HEK293 (cell line): Measurements from ENCODE around the gene ASL.

Experiments used
- CTCF ChIP-seq: fragments of 450-650 bp; formaldehyde crosslinking; IDR thresholded peaks from 2 replicates; pipeline ENCODE4 v1.5.1; 2016; ENCODE audit warnings: missing biosample characterization, missing genetic modification characterization
- PBX3 ChIP-seq: sonication (generic); formaldehyde crosslinking; IDR thresholded peaks from 2 replicates; pipeline ENCODE4 v1.8.1; 2022; ENCODE audit warnings: mild to moderate bottlenecking, moderate library complexity, missing genetic modification reagents
- SETDB1 ChIP-seq: IDR thresholded peaks from one replicate; pipeline ENCODE4 v1.6.1; 2017; ENCODE audit warnings: mild to moderate bottlenecking, low read length, moderate library complexity, mixed read lengths; ENCODE audit not compliant: insufficient read length
- YY1 ChIP-seq: fragments of 450-650 bp; formaldehyde crosslinking; IDR thresholded peaks from 2 replicates; pipeline ENCODE4 v1.5.1; 2018; ENCODE audit warnings: missing biosample characterization, missing genetic modification characterization
- ZBTB11 ChIP-seq: fragments of 450-650 bp; formaldehyde crosslinking; conservative IDR thresholded peaks from 2 replicates; pipeline ENCODE4 v1.5.1; 2016; ENCODE audit warnings: low read depth, missing biosample characterization, missing genetic modification characterization
- ZBTB7A ChIP-seq: fragments of 450-650 bp; formaldehyde crosslinking; IDR thresholded peaks from 2 replicates; pipeline ENCODE4 v1.5.1; 2016; ENCODE audit warnings: low read depth, missing biosample characterization, missing genetic modification characterization
- ZNF174 ChIP-seq: fragments of 450-650 bp; formaldehyde crosslinking; IDR thresholded peaks from 2 replicates; pipeline ENCODE4 v1.5.0; 2017; ENCODE audit warnings: missing biosample characterization, mild to moderate bottlenecking, missing genetic modification characterization
- ZNF18 ChIP-seq: fragments of 450-650 bp; formaldehyde crosslinking; IDR thresholded peaks from 2 replicates; pipeline ENCODE4 v1.5.1; 2016; ENCODE audit warnings: missing biosample characterization, missing genetic modification characterization
- ZNF274 ChIP-seq, 2 experiments: fragments of 200-500 bp in 1 of 2; fragments of 450-650 bp in 1 of 2; sonication (Bioruptor generic) in 1 of 2; formaldehyde crosslinking in 1 of 2; IDR thresholded peaks; 2 replicates each; pipeline versions ENCODE4 v1.5.1 to v1.6.1; 2014 to 2016; ENCODE audit warnings: borderline replicate concordance in 1 of 2, inconsistent platforms in 1 of 2, low read length in 1 of 2, missing biosample characterization in 1 of 2, missing genetic modification characterization in 1 of 2
- ZNF501 ChIP-seq: fragments of 450-650 bp; formaldehyde crosslinking; IDR thresholded peaks from 2 replicates; pipeline ENCODE4 v1.5.1; 2016; ENCODE audit warnings: missing biosample characterization, missing genetic modification characterization
- ZNF518A ChIP-seq: fragments of 450-650 bp; formaldehyde crosslinking; conservative IDR thresholded peaks from 2 replicates; pipeline ENCODE4 v1.5.1; 2016; ENCODE audit warnings: low read depth, missing biosample characterization, missing genetic modification characterization
- ZNF549 ChIP-seq: fragments of 450-650 bp; IDR thresholded peaks from 2 replicates; pipeline ENCODE4 v1.5.1; 2018; ENCODE audit warnings: missing biosample characterization, missing genetic modification characterization, mild to moderate bottlenecking, inconsistent platforms, moderate library complexity
- ZSCAN16 ChIP-seq: fragments of 450-650 bp; formaldehyde crosslinking; IDR thresholded peaks from 2 replicates; pipeline ENCODE4 v1.5.1; 2016; ENCODE audit warnings: missing biosample characterization, missing genetic modification characterization

- no peak for TF ChIP-seq CTCF (tag by site-specific recombination)
- no peak for TF ChIP-seq ZBTB7A
- TF ChIP-seq PBX3 (CRISPR knock-in tag), result no peak
- no peak for TF ChIP-seq ZNF18 (tag by site-specific recombination)
- no peak for TF ChIP-seq SETDB1
- no peak for TF ChIP-seq ZBTB11 (tag by site-specific recombination)
- TF ChIP-seq ZNF518A, result no peak
- TF ChIP-seq ZNF274 (IDR thresholded peaks at IDR 0.05; ENCODE audit: low read length), result no peak
- no peak for TF ChIP-seq ZNF274 (tag by site-specific recombination; IDR thresholded peaks at IDR 0.05; ENCODE audit: borderline replicate concordance)
- TF ChIP-seq YY1, result no peak
- TF ChIP-seq ZNF549 (tag by site-specific recombination), result no peak
- TF ChIP-seq ZNF174 (tag by site-specific recombination), result no peak
- no peak for TF ChIP-seq ZSCAN16 (tag by site-specific recombination)
- TF ChIP-seq ZNF501 (tag by site-specific recombination), result no peak
These were observed 67.4 kb downstream of the ASL start for GRCh38 chr7:66142996-66143395.
